ENCODE results near the gene PITPNC1. TPM values are rescaled to one million over a fixed set of nuclear protein-coding genes. Genes with fewer than 3 reads are reported as not detected.

The PITPNC1 gene
- total RNA-seq (2016; rRNA removed; fragmentation: Illumina TruSeq; extraction: Trizol), result 3.7 and 4.1 TPM in 2 replicates
- total RNA-seq (2016; cell fraction: cytosol; rRNA removed; fragmentation: Illumina TruSeq; extraction: Trizol; ENCODE audit: low read depth), result 2.6 and 3.8 TPM in 2 replicates
- total RNA-seq (2016; cell fraction: insoluble cytoplasmic fraction; rRNA removed; fragmentation: Illumina TruSeq; extraction: Trizol), result 3.1 and 4.2 TPM in 2 replicates
- total RNA-seq (2016; cell fraction: membrane; rRNA removed; fragmentation: Illumina TruSeq; extraction: Trizol), result 5.9 and 7.2 TPM in 2 replicates
- total RNA-seq (2016; cell fraction: nucleus; rRNA removed; fragmentation: Illumina TruSeq; extraction: Trizol), result 3.4 and 3.9 TPM in 2 replicates
- polyA plus RNA-seq (2011; rRNA removed), result 3.8 and 5.7 TPM in 2 replicates
- 3.4 and 4.7 TPM in 2 replicates for polyA plus RNA-seq (2011; cell fraction: cytosol; rRNA removed)
- polyA plus RNA-seq (2011; cell fraction: nucleus; rRNA removed), result 1.5 and 1.9 TPM in 2 replicates
- 4.6 and 6.5 TPM in 2 replicates for polyA plus RNA-seq (2012)
- 5.8 and 6.2 TPM in 2 replicates for polyA plus RNA-seq (2016; cell fraction: cytosol; fragmentation: Illumina TruSeq; extraction: Trizol; ENCODE audit: low read depth)
- polyA plus RNA-seq (2016; cell fraction: insoluble cytoplasmic fraction; fragmentation: Illumina TruSeq; extraction: Trizol; ENCODE audit: low read depth), result 4.8 and 6.5 TPM in 2 replicates
- polyA plus RNA-seq (2016; cell fraction: membrane; fragmentation: Illumina TruSeq; extraction: Trizol; ENCODE audit: low read depth), result 8.3 and 9.8 TPM in 2 replicates
- polyA plus RNA-seq (2016; cell fraction: nucleus; fragmentation: Illumina TruSeq; extraction: Trizol; ENCODE audit: insufficient read depth, low read depth), result 4.8 and 6.1 TPM in 2 replicates
- 2.4 and 9.2 TPM in 2 replicates for polyA minus RNA-seq (2011; rRNA and poly(A)+ RNA removed; ENCODE audit: low replicate concordance)
- polyA minus RNA-seq (2011; cell fraction: cytosol; rRNA and poly(A)+ RNA removed), result 3.4 and 3.7 TPM in 2 replicates
- polyA minus RNA-seq (2011; cell fraction: nucleus; rRNA and poly(A)+ RNA removed), result 5.8 and 7.1 TPM in 2 replicates
- percentile 40 among the genes with signal in this experiment for Bru-seq, nascent RNA
- percentile 40 among the genes with signal in this experiment for BruChase-seq, experiment 1, labeled RNA remaining after a 6-hour chase
- percentile 38 among the genes with signal in this experiment for BruChase-seq, experiment 2, labeled RNA remaining after a 2-hour chase
- long read RNA-seq, experiment 1, partial matches to known transcripts, result 0 of 2 reads
- long read RNA-seq, experiment 1, other reads (novel, unspliced or antisense), result 2 of 2 reads
- long read RNA-seq, experiment 2, partial matches to known transcripts, result 6 of 27 reads
- long read RNA-seq, experiment 2, other reads (novel, unspliced or antisense), result 21 of 27 reads

DNA sequence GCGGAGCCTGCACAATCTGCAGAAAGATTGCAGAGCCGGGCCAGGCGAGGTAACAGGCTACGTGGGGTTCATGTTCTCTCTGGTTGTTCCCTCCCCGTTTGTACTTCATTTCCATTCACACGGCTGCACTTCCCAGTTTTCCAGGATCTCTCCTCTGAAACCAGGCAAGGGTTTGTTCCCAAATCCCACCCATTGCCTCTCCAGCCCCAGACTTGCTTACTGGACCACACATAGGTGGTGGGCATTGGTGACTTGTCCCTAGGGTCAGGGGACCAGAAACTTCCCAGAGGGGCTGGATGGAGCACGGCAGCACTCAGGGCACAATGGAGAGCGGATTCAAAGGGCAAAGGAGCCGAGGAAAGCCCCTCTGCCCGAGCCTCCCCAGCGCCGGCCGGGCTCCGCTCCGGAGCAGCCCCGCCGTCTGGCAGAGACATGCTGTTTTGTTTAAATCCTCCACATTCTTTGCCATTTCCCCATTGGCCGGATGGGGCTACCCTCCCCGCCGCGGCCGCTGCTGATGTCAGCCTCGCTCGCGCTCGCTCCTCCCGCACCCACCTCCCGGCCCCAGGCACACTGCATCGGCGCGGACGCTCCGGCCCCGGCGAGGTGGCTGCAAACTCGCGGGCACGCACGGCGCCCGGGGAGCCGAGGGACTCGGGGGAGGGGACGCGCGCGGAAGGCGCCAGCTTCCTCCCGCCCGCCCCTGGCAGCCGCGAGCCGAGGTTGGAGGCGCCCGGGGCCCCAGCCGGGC lies at the start of gene PITPNC1:
Gene PITPNC1, plus strand, starts transcription at position 545 of the 751 bp plus-strand sequence.
- peak; percentile 54 for FAIRE-seq
- Histone ChIP-seq H3K36me3 (replicated peaks in 1 of 2; ENCODE audit: control insufficient read depth in 1 of 2, insufficient read depth in 2 of 2, low read length in 2 of 2) (no peaks in the 10 kb centered on the region), H3K4me3 (replicated peaks in 1 of 3; ENCODE audit: insufficient read depth in 1 of 3, low read depth in 2 of 3, low read length in 3 of 3) (peak within 1 kb of the TSS; percentile 87 to 90 (median 87)), H3K9me3 (ENCODE audit: low read length) (no peaks in the 10 kb centered on the region), H3K27me3 (ENCODE audit: control insufficient read depth in 1 of 2, insufficient read depth in 2 of 2, low read length in 2 of 2) (0 out of 5 replicates have a peak, but pooled peaks cover 0 to 6% of the 10 kb centered on the region in 2 experiments), H3K9ac (ENCODE audit: insufficient read depth, low read depth, low read length) (peak within 1 kb of the TSS; percentile 68), H2AFZ (ENCODE audit: low read length) (peak within 1 kb of the TSS; percentile 67), H3K27ac (ENCODE audit: extremely low read length, insufficient read depth, low read length) (no peak within 1 kb of the TSS), H3K79me2 (ENCODE audit: insufficient read depth, low read length) (no peaks in the 10 kb centered on the region), H3K4me1 (ENCODE audit: insufficient read depth, low read length) (peaks cover 39% of the 10 kb centered on the region), H4K20me1 (ENCODE audit: insufficient read depth, low read length) (no peaks in the 10 kb centered on the region), H3K4me2 (ENCODE audit: low read depth, low read length) (peak within 1 kb of the TSS; percentile 99)
- 1% methylated on average over 56 of the region's 56 CpGs for WGBS (ENCODE audit: low lambda C conversion rate)
- peak; percentile 76 for ATAC-seq
- peak; percentile 76 for DNase-seq (ENCODE audit: low spot score)
- ChIA-PET POLR2A (no interaction called here), CTCF (ENCODE audit: low intra/inter-chr PET ratio, low total read pairs) (interaction anchor here (0.9 to 2.5 kb wide), 3 partner anchors 98 to 313 kb away, joined by 3 to 21 read pairs (median 4); no protein-coding TSS in a partner anchor)
- BruUV-seq (replicated peaks), result no TSS peak
- in situ Hi-C loops (cut with HindIII; ENCODE audit: extremely low pct_ligation_motif_present, low pct_unique_long_range_greater_than_20kb), result loop anchor here (5.0 to 10.0 kb wide), 3 partner anchors 90 to 315 kb away; no protein-coding TSS in a partner anchor
- intact Hi-C loops (cut with micrococcal nuclease; ENCODE audit: unreplicated experiment), result loop anchor here (5.0 kb wide), 1 partner anchor 255 kb away; no protein-coding TSS in a partner anchor
- TF ChIP-seq PRDM4 (CRISPR knock-in tag; IDR thresholded peaks at IDR 0.05; ENCODE audit: borderline replicate concordance) (no peak), XRCC5 (optimal IDR thresholded peaks at IDR 0.05; ENCODE audit: low read length) (peak; percentile 78), JUND (CRISPR knock-in tag; IDR thresholded peaks at IDR 0.05) (peak; percentile 35; the same call in 1 of the 2 replicates), IKZF1 (IDR thresholded peaks at IDR 0.05) (no peak), ZBTB38 (CRISPR knock-in tag; IDR thresholded peaks at IDR 0.05) (peak; percentile 71; the same call in 1 of the 2 replicates), MIER3 (CRISPR knock-in tag; IDR thresholded peaks at IDR 0.05; ENCODE audit: borderline replicate concordance) (no peak; the same call in 1 of the 2 replicates), ZNF597 (CRISPR knock-in tag; IDR thresholded peaks at IDR 0.05) (no peak), ZNF552 (CRISPR knock-in tag; IDR thresholded peaks at IDR 0.05; ENCODE audit: borderline replicate concordance) (no peak), SRF (IDR thresholded peaks at IDR 0.05; ENCODE audit: low read depth, low read length) (no peak), ZNF83 (CRISPR knock-in tag; IDR thresholded peaks at IDR 0.05; ENCODE audit: borderline replicate concordance) (0 out of 2 replicates have a peak, but pooled peaks have one; percentile 62), RBM22 (optimal IDR thresholded peaks at IDR 0.05; ENCODE audit: low read length) (no peak)
- TF ChIP-seq, protein P1, sequence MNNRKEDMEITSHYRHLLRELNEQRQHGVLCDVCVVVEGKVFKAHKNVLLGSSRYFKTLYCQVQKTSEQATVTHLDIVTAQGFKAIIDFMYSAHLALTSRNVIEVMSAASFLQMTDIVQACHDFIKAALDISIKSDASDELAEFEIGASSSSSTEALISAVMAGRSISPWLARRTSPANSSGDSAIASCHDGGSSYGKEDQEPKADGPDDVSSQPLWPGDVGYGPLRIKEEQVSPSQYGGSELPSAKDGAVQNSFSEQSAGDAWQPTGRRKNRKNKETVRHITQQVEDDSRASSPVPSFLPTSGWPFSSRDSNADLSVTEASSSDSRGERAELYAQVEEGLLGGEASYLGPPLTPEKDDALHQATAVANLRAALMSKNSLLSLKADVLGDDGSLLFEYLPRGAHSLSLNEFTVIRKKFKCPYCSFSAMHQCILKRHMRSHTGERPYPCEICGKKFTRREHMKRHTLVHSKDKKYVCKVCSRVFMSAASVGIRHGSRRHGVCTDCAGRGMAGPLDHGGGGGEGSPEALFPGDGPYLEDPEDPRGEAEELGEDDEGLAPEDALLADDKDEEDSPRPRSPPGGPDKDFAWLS (CRISPR knock-in tag; IDR thresholded peaks at IDR 0.05; ENCODE audit: borderline replicate concordance), result 0 out of 2 replicates have a peak, but pooled peaks have one; percentile 11
